K562 (cell line): ENCODE measurements around the gene TMBIM4. TPM values are rescaled to one million over a fixed set of nuclear protein-coding genes. Genes with fewer than 3 reads are reported as not detected.

Experiments used
- CBX1 ChIP-seq: sonication (generic); IDR thresholded peaks from 2 replicates; pipeline ENCODE4 v1.6.1; 2016; ENCODE audit warnings: antibody characterized with exemption, low read depth, mild to moderate bottlenecking
- CREB5 ChIP-seq: fragments of 250-450 bp; sonication (Bioruptor Pico); IDR thresholded peaks from 2 replicates; pipeline ENCODE4 v1.5.0; 2020; ENCODE audit warnings: mild to moderate bottlenecking
- FOXK2 ChIP-seq, 2 experiments: fragments of 450-650 bp; IDR thresholded peaks in 1 of 2; conservative IDR thresholded peaks in 1 of 2; 2 replicates each; pipeline ENCODE4 v1.6.1; 2016; ENCODE audit warnings: low read depth in 2 of 2, mild to moderate bottlenecking in 1 of 2
- HOXB6 ChIP-seq: fragments of 250-450 bp; sonication (Bioruptor Pico); IDR thresholded peaks from 2 replicates; pipeline ENCODE4 v1.5.1; 2022; ENCODE audit warnings: mild to moderate bottlenecking, borderline replicate concordance
- LARP7 ChIP-seq: fragments of 450-650 bp; IDR thresholded peaks from 2 replicates; pipeline ENCODE4 v1.6.1; 2016
- MEIS2 ChIP-seq: fragments of 450-650 bp; IDR thresholded peaks from 2 replicates; pipeline ENCODE4 v1.6.1; 2014; ENCODE audit warnings: mild to moderate bottlenecking; ENCODE audit not compliant: partially characterized antibody
- RHOXF2B ChIP-seq: fragments of 250-450 bp; sonication (Bioruptor Pico); conservative IDR thresholded peaks from 2 replicates; pipeline ENCODE4 v1.5.1; 2021
- SAFB ChIP-seq: fragments of 200-400 bp; formaldehyde crosslinking; IDR thresholded peaks from 2 replicates; pipeline ENCODE4 v1.6.1; 2017; ENCODE audit warnings: low read depth, low read length, borderline replicate concordance
- SMAD3 ChIP-seq: fragments of 450-650 bp; formaldehyde crosslinking; conservative IDR thresholded peaks from 2 replicates; pipeline ENCODE4 v1.4.0; 2020; ENCODE audit warnings: mild to moderate bottlenecking
- ZBTB2 ChIP-seq: fragments of 450-650 bp; IDR thresholded peaks from 2 replicates; pipeline ENCODE4 v1.6.1; 2016; ENCODE audit warnings: antibody characterized with exemption
- ZNF217 ChIP-seq: sonication (generic); formaldehyde crosslinking; IDR thresholded peaks from 2 replicates; pipeline ENCODE4 v1.8.0; 2022; ENCODE audit warnings: mild to moderate bottlenecking, missing genetic modification reagents
- polyA plus RNA-seq, 8 experiments: library from polyadenylated mRNA; depleted of rRNA in 4 of 8; stranded (reverse) in 5 of 8; unstranded in 3 of 8; fragments of >200 nt; fragmentation: Nextera tagmentation in 2 of 8; fragmentation: Illumina TruSeq in 1 of 8; extraction: Ambion mirVana in 2 of 8; extraction: Trizol in 1 of 8; gene quantifications; 2 replicates each; pipeline versions ENCODE4 v1.2.1 to v1.2.3, GENCODE V29; 2011 to 2014; ENCODE audit warnings: inconsistent platforms in 1 of 8, missing spikeins in 1 of 8
- total RNA-seq, 7 experiments: library from RNA; depleted of rRNA in 6 of 7; stranded (reverse); fragments of >200 nt in 6 of 7; fragmentation: Illumina TruSeq in 2 of 7; extraction: Trizol in 2 of 7; gene quantifications; 2 replicates each; pipeline versions ENCODE4 v1.2.1 to v1.2.3, GENCODE V29; 2011 to 2021; ENCODE audit warnings: low replicate concordance in 1 of 7
- TF ChIP-seq, protein P1 (sequence below), 2 experiments: fragments of 450-650 bp; IDR thresholded peaks; 2 replicates each; pipeline ENCODE4 v1.6.1; 2016; ENCODE audit warnings: mild to moderate bottlenecking in 2 of 2, borderline replicate concordance in 1 of 2, low read depth in 1 of 2, moderate library complexity in 1 of 2
- TF ChIP-seq, protein P2 (sequence below): IDR thresholded peaks from 2 replicates; pipeline ENCODE4 v1.6.1; 2014; ENCODE audit warnings: antibody characterized with exemption

TMBIM4 gene
- total and polyA plus RNA-seq, 9 of the 15 experiments (the other 6 are each of a cell fraction or from before 2014, with no cell fraction given), result 18.6 to 272 (median 50.0) TPM

GRCh38 chr12:66169221-66170170 is at the start of gene TMBIM4 (continued):
- TF ChIP-seq, protein P1, sequence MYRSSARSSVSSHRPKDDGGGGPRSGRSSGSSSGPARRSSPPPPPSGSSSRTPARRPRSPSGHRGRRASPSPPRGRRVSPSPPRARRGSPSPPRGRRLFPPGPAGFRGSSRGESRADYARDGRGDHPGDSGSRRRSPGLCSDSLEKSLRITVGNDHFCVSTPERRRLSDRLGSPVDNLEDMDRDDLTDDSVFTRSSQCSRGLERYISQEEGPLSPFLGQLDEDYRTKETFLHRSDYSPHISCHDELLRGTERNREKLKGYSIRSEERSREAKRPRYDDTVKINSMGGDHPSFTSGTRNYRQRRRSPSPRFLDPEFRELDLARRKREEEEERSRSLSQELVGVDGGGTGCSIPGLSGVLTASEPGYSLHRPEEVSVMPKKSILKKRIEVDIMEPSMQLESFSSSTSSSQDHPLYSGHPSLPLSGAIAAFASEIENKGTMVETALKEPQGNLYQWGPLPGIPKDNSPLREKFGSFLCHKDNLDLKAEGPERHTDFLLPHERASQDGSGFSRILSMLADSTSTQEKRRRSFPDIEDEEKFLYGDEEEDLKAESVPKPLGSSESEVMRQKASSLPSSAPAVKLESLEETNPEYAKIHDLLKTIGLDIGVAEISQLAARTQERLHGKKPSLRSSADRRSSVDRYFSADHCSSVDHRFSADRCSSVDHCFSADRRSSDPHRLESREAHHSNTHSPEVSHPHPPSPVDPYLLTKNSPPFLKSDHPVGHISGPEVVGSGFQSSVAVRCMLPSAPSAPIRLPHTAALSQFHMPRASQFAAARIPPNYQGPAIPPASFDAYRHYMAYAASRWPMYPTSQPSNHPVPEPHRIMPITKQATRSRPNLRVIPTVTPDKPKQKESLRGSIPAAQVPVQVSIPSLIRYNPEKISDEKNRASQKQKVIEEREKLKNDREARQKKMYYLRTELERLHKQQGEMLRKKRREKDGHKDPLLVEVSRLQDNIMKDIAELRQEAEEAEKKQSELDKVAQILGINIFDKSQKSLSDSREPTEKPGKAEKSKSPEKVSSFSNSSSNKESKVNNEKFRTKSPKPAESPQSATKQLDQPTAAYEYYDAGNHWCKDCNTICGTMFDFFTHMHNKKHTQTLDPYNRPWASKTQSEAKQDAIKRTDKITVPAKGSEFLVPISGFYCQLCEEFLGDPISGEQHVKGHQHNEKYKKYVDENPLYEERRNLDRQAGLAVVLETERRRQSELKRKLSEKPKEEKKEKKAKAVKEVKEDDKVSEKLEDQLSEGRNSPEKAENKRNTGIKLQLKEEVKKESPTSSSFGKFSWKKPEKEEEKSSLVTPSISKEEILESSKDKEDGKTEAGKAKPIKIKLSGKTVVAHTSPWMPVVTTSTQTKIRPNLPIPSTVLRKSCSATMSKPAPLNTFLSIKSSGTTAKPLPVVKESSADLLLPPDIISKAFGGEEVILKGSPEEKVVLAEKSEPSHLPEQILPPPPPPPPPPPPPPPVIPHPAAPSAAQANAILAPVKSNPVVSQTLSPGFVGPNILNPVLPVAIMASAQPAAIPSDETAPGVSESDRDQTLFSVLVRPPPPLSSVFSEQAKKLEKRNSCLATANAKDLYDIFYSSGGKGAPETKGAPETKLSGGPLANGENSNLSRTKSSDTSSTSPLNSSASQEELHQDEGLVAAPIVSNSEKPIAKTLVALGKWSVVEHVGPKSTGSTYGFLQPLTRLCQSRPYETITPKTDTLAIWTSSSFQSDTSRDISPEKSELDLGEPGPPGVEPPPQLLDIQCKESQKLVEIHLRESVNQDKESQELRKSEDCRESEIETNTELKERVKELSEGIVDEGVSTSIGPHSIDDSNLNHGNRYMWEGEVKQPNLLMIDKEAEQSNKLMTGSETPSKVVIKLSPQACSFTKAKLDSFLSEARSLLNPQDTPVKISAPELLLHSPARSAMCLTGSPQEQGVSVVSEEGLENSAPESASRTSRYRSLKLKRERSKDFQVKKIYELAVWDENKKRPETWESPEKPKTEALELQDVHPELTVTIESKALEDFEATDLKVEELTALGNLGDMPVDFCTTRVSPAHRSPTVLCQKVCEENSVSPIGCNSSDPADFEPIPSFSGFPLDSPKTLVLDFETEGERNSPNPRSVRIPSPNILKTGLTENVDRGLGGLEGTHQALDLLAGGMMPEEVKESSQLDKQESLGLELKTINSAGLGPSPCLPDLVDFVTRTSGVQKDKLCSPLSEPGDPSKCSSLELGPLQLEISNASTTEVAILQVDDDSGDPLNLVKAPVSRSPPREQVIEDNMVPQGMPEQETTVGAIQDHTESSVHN (IDR thresholded peaks at IDR 0.05; ENCODE audit: borderline replicate concordance in 1 of 2, low read depth in 1 of 2), result 0 out of 4 replicates have a peak, but pooled peaks of 1 of the 2 experiments have one; percentile 38
- TF ChIP-seq FOXK2 (conservative IDR thresholded peaks at IDR 0.05 in 1 of 2, IDR thresholded peaks at IDR 0.05 in 1 of 2; ENCODE audit: low read depth in 2 of 2), result peak; percentile 89
- TF ChIP-seq ZBTB2, result peak; percentile 86
- no peak for TF ChIP-seq SMAD3 (CRISPR knock-in tag)
- TF ChIP-seq HOXB6 (CRISPR knock-in tag), result no peak
- TF ChIP-seq ZNF217 (CRISPR knock-in tag), result no peak
- TF ChIP-seq, protein P2, sequence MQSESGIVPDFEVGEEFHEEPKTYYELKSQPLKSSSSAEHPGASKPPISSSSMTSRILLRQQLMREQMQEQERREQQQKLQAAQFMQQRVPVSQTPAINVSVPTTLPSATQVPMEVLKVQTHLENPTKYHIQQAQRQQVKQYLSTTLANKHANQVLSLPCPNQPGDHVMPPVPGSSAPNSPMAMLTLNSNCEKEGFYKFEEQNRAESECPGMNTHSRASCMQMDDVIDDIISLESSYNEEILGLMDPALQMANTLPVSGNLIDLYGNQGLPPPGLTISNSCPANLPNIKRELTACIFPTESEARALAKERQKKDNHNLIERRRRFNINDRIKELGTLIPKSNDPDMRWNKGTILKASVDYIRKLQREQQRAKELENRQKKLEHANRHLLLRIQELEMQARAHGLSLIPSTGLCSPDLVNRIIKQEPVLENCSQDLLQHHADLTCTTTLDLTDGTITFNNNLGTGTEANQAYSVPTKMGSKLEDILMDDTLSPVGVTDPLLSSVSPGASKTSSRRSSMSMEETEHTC, result peak; percentile 43; the same call in 1 of the 2 replicates
- TF ChIP-seq SAFB, result peak; percentile 50; the same call in 1 of the 2 replicates
- TF ChIP-seq CBX1, result peak; percentile 82; the same call in 1 of the 2 replicates
- TF ChIP-seq MEIS2, result no peak
- no peak; the same call in 1 of the 2 replicates for TF ChIP-seq LARP7
- TF ChIP-seq RHOXF2B (CRISPR knock-in tag), result no peak
- no peak for TF ChIP-seq CREB5 (CRISPR knock-in tag)
